Measurements from ENCODE around the gene GLIS1.
"Not testable (repeated sequence)": the region's sequence is repeated elsewhere in the genome, so short reads cannot be mapped to it uniquely, and the experiment has no call there.

GLIS1 gene

DNA sequence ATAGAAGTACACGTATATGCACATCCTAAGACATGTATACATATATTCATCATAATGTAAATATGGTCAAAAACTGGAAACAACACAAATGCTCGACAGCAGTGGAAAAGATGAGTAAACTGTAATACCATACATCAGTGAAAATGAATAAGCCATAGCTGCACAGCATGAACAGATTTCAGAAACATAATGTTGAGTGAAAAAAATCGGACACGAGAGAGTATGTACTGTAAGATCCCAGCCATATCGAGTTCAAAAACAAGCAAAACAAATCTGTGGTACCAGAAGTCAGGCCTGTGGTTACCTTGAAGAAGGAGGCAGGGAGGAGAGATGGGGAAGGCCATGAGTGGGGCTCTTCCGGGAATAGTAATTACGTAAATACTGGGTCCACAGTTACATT lies 90.4 kb downstream of the GLIS1 start:
- no peak for DNase-seq

GRCh38 chr1:53647915-53648314 lies 91.0 kb downstream of the GLIS1 start:
- not testable (repeated sequence) for DNase-seq

- no peak for DNase-seq
Measured at GRCh38 chr1:53646732-53647131, 92.2 kb downstream of the GLIS1 start.

GRCh38 chr1:53645690-53646078 lies 93.3 kb downstream of the GLIS1 start:
- DNase-seq = no peak

DNA sequence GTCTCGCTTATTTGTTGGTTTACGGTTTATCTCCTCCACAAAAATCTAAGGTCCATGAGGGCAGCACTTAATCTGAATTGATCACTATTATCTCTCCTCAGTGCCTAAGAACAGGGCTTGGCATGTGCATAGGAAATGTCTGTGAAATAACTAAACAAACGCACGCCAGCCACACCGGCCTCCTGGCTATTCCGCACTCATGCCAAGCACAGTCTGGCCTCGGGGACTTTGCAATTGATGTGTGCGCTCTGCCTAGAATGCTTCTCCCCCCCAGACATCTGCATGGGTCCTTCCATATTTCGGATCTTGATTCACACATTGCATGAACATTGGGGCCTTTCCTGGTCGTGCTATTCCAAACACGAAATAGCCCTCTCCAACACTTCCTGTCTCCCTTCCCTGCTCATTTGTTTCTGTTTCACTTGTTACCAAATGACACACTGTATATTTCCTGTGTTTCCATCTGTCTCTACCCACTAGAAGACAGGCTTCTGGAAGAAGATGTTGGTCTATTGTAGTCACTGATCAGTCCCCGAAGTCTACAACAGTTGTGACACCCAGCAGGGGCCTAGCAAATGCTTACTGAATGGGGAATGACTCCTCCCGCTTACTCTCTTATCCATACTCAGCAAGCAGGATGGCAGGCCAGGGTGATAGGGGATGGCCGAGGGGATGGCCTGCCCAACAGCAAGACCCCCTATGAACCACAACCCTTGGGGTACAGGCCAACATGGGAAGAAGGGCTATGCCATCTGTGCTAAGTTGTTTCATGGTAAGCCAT lies 93.9 kb downstream of the GLIS1 start:
- DNase-seq = no peak

- DNase-seq = no peak
Measured at GRCh38 chr1:53644496-53644895, 94.5 kb downstream of the GLIS1 start.

- DNase-seq = no peak
Measured at GRCh38 chr1:53643881-53644390, 95.0 kb downstream of the GLIS1 start.

- no peak for DNase-seq
Measured at GRCh38 chr1:53643041-53643880, 95.7 kb downstream of the GLIS1 start.

- DNase-seq = no peak
Measured at GRCh38 chr1:53642607-53643006, 96.4 kb downstream of the GLIS1 start.

- DNase-seq = no peak
Measured at GRCh38 chr1:53642215-53642555, 96.8 kb downstream of the GLIS1 start.

DNA sequence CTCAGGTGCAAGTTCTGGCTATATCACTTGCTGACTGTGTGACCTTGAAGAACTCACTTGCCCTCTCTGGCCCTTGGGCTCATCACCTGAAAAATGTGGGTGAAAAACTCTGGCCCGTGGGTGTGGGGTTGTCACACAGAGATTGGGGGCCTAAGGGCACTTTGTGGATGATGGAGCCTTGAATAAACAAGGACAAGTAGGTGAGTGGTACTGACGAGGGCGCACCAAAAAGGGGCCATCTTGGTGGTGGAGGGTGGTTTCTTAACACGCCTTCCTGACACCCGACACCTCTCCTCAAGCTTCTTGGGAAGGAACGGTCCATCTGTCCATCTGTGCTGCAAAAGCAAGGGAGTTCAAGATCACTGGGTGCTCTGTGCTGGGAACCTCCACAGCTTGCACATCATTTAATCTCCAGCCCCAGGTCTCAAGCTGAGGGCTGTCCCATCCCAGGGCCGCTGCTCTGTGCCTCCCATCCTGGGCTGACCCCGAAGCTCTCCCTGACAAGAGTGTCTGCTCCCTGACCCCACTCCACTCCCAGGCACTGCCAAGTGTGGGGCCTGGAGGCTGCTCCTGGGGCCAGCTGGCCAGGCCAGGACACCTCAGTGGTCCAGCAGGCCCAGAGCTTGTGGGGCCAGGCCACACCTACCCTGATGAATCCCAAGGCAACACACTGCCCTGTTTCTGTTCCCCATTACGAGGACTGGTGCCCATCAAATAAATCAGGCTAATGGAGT lies 97.3 kb downstream of the GLIS1 start:
- no peak for DNase-seq

GRCh38 chr1:53640701-53641075 lies 98.3 kb downstream of the GLIS1 start:
- DNase-seq = no peak

DNA sequence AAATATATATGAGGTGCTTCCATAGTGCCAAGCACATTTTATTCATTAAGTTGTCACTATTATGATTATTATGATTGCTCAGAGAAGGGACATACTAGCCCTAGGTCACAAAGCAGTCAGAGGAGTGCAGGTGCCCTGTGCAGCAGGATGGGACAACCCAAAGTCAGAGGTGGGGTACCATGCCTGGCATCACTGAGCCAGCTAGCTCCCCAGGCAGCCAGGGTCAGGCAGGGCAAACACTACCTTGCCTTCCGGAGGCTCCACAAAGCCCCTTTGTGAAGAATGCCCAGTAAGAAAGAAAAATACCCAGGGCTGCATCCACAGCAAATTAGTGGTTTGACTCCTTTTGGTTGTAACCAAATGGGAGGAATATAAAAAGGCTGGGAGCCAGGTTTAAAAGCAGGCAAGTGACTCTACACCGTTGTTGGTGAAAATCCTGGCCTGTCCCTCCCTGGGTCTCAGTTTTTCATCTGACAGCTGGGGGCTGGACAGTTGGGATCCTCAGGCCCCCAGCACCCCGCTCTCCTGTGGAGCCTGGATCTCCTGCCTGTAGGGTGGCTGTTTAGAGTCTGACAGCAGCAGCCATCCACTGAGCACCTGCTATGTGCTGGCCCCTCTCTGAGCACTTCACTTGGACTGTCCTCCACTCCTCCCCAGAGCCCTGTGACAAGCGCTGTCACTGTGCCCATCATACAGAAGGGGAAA lies 98.8 kb downstream of the GLIS1 start:
- no peak for DNase-seq

DNA sequence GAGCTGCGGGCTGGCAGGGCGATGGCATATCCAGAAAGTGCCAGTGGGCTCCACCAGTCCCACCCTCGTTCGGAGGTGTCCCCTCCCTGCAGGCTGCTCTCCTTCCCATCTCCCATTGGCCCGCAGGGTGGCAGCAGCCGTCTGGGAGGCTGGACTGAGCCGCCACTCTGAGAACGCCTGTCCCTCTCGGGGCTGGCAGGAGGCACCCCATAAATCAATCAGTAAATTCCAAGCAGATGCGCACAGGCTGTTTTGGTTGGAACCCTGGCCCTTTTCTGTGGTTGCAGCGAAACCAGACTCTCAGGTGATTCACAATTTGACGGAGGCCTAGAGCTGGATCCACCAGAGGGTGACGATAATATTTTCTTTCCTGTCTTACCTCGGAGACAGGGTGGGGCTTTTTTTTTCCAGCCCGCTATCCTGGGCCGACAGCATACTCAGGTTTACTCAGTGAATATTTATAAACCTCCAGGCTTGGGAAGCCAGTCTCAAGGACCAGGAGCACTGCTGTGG lies 99.7 kb downstream of the GLIS1 start:
- DNase-seq = no peak

- no peak for DNase-seq
Measured at GRCh38 chr1:53638360-53639035, 100.5 kb downstream of the GLIS1 start.

GRCh38 chr1:53637511-53638359 lies 101.2 kb downstream of the GLIS1 start:
- DNase-seq = no peak

DNA sequence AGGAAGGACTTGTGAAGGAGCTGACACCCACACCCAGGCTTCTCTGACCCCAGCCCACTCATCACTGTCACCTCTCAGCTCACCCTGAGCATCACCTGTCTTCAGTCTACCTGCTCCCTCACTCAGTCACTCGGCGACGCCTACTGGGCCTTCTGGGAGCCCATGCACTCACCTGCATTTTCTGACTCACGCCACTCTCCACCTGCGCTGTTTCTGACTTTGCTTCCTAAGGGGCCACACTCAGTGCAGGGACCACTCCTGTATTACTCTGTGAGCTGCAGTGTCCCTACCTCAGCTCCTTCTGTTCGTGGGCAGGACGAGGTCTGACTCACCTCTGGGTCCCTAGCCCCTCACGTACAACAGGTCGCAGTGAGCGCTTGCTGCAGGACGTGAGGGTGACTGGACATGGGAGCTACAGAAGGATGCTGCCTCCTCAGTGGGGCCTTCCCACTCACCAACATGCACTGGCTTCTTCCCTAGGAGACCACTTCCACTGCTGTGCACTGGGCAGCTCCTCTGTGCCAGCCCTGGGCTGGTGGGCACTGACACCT lies 102.3 kb downstream of the GLIS1 start:
- DNase-seq = no peak

DNA sequence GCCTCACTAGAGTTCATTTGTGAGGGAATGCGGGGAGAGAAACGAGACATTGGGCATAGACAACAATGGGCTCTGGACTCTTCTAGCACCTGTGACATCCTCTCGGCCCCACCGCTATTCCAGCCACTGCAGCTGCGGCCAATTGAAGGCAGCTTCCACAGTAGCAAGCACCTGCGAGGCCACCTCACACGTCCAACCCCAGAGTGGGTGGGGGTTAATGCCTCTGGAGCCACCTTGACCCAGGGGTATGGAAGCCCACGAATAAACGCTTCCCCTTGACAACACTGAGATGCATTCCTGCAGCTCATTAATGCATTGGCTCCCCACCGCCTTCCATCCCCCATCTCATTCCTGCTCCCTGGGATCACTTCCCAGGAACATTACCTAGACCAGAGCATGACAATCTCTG lies 104.4 kb downstream of the GLIS1 start:
- no peak for DNase-seq

DNA sequence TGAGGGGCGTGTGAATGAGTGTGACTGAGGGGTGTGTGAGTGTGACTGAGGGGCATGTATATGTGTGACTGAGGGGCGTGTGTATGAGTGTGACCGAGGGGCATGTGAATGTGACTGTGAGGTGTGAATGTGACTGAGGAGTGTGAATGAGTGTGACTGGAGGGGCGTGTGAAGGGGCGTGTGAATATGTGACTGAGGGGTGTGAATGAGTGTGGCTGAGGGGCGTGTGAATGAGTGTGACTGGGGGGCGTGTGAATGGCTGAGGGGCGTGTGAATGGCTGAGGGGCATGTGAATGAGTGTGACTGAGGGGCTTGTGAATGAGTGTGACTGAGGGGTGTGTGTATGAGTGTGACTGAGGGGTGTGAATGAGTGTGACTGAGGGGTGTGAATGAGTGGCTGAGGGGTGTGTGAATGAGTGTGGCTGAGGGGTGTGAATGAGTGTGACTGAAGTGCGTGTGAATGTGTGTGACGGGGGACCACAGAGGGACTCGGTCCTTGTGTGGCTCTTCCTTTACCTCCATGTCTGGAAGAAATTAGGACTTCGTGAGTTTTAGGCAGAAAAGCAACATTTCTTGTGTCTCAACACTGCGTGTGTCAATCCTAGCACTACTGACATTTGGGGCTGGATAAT lies 105.8 kb downstream of the GLIS1 start:
- no peak for DNase-seq

DNA sequence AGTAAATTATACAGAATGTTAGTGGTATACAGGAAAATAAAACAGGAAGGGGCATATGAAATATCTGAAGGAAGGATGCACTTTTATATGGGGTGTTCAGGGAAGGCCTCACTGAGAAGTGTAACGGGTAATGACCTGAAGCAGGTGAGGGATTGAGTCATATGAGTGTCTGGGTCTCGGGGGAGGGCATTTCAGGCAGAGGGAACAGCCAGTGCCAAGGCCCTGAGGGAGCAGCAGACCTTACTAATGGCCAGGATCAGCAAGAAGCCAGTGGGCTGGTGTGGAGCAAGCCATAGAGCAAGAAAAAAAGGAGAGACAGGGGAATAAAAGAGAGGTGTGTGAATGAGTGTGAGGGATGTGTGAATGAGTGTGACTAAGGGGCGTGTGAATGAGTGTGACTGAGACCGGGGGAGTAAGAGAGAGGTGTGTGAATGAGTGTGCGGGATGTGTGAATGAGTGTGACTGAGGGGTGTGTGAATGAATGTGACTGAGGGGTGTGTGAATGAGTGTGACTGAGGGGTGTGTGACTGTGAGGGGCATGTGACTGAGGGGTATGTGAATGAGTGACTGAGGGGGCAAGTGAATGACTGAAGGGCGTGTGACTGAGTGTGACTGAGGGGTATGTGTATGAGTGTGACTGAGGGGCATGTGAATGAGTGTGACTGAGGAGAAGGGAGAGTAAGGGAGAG lies 107.2 kb downstream of the GLIS1 start:
- DNase-seq = no peak
